ENCODE data around the gene GAGE1.
"Not testable (repeated sequence)": the region's sequence is repeated elsewhere in the genome, so short reads cannot be mapped to it uniquely, and the experiment has no call there.

Gene GAGE1

DNA sequence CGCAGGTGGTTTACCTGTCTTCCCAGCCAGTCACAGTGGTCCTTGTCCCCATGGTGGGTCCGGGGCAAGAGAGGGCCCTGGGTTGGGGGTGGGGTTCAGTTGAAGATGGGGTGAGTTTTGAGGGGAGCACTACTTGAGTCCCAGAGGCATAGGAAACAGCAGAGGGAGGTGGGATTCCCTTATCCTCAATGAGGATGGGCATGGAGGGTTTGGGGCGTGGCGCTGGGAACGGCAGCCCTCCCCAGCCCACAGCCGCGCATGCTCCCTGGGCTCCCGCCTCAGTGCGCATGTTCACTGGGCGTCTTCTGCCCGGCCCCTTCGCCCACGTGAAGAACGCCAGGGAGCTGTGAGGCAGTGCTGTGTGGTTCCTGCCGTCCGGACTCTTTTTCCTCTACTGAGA lies at the start of gene GAGE1:
GAGE1 (plus strand) TSS at position 301 of the 400 bp plus-strand sequence. CDS start 1,155 bp downstream, outside the sequence.
- not testable (repeated sequence) for DNase-seq

GRCh38 chrX:49550989-49551388 lies 47.8 kb upstream of the GAGE1 start, which contains the start of gene GAGE12E:
Gene GAGE12E, plus strand, starts transcription at chrX:49551289. Its CDS starts 1,155 bp downstream, at chrX:49552444.
- DNase-seq, result not testable (repeated sequence)

- not testable (repeated sequence) for DNase-seq
Observed at GRCh38 chrX:49560542-49560941, 38.3 kb upstream of the GAGE1 start, which contains the start of gene GAGE12F. Gene GAGE12F, plus strand, starts transcription at chrX:49560842. Its CDS starts 1,155 bp downstream, at chrX:49561997.

- DNase-seq, result not testable (repeated sequence)
Observed at GRCh38 chrX:49568728-49569127, 30.1 kb upstream of the GAGE1 start.

DNA sequence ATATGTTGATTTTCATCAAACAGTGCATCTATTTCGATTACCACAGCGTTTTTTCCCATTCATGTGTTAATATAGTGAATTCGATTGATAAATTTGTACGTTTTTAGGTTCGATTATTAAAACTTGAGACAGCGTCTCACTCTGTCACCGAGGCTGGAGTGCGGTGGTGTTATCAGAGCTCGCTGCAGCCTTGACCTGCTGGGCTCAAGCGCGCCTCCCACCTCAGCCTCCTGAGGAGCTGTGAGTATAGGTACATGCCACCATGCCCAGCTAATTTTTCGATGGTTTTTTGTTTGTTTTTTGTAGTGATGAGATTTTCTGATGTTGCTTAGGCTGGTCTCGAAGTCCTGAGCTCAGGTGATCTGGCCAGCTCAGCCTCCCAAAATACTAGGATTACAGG lies 29.7 kb upstream of the GAGE1 start:
- DNase-seq, result not testable (repeated sequence)

DNA sequence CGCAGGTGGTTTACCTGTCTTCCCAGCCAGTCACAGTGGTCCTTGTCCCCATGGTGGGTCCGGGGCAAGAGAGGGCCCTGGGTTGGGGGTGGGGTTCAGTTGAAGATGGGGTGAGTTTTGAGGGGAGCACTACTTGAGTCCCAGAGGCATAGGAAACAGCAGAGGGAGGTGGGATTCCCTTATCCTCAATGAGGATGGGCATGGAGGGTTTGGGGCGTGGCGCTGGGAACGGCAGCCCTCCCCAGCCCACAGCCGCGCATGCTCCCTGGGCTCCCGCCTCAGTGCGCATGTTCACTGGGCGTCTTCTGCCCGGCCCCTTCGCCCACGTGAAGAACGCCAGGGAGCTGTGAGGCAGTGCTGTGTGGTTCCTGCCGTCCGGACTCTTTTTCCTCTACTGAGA lies 28.7 kb upstream of the GAGE1 start, which contains the start of gene GAGE12G:
GAGE12G (plus strand) TSS at position 301 of the 400 bp plus-strand sequence. CDS start 1,155 bp downstream, outside the sequence.
- DNase-seq, result not testable (repeated sequence)

DNA sequence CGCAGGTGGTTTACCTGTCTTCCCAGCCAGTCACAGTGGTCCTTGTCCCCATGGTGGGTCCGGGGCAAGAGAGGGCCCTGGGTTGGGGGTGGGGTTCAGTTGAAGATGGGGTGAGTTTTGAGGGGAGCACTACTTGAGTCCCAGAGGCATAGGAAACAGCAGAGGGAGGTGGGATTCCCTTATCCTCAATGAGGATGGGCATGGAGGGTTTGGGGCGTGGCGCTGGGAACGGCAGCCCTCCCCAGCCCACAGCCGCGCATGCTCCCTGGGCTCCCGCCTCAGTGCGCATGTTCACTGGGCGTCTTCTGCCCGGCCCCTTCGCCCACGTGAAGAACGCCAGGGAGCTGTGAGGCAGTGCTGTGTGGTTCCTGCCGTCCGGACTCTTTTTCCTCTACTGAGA lies 19.2 kb upstream of the GAGE1 start, which contains the start of gene GAGE12H:
GAGE12H (plus strand) TSS at position 301 of the 400 bp plus-strand sequence. CDS start 1,155 bp downstream, outside the sequence.
- not testable (repeated sequence) for DNase-seq

DNA sequence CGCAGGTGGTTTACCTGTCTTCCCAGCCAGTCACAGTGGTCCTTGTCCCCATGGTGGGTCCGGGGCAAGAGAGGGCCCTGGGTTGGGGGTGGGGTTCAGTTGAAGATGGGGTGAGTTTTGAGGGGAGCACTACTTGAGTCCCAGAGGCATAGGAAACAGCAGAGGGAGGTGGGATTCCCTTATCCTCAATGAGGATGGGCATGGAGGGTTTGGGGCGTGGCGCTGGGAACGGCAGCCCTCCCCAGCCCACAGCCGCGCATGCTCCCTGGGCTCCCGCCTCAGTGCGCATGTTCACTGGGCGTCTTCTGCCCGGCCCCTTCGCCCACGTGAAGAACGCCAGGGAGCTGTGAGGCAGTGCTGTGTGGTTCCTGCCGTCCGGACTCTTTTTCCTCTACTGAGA lies 9.6 kb upstream of the GAGE1 start, which contains the start of gene GAGE2A:
GAGE2A (plus strand) TSS at position 301 of the 400 bp plus-strand sequence. CDS start 1,155 bp downstream, outside the sequence.
- DNase-seq, result not testable (repeated sequence)

DNA sequence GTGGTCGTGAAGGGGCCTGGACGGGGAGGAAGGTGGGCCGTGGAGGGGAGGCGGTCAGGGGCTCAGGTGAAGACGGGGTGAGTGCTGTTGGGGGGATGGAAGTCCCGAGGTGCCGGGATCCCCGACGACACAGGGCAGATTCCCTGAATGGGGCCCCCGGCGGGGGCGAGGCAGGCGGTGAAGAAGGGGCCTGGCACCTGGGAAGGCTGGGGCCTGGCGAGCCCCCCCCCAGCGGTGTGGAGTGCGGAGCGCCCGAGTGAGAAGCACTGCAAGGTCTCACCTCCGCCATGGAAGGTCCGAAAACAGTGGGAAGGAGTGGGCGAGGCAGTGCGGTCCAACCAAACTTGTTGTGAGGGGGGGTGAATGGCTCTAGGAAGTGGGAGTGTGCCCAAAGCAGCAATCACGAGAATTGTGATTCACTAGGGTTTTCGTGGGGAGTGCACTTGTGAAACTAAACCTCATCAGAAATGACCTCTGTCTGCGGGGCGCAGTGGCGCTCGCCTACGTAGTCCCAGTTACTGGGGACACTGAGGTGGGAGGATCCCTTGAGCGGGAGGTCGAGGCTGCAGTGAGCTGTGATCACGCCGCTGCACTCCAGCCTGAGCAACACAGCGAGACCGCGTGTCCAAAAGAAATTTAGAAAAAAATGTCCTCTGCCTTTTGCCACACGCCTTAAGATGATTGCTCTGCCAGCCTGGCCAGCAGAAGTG lies 8.9 kb upstream of the GAGE1 start:
- DNase-seq, result not testable (repeated sequence)

DNA sequence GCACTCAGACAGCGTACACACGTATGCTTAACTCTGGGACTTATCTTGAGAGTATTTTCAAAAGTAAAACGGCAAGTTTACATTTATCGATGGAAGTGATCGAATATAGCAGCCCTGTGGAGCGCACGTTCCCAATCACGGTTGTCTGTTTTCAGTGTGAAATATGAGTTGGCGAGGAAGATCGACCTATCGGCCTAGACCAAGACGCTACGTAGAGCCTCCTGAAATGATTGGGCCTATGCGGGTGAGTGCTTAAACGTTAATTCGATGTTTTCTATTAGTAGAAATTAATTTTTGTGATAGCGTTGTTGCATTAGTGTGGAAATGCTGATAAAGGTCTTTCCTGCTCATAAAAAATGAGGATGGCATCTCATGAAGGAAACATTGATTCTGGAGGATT lies 8.3 kb upstream of the GAGE1 start:
- DNase-seq, result not testable (repeated sequence)

GRCh38 chrX:49610718-49611310 lies 12.0 kb downstream of the GAGE1 start:
- DNase-seq, result no peak

DNA sequence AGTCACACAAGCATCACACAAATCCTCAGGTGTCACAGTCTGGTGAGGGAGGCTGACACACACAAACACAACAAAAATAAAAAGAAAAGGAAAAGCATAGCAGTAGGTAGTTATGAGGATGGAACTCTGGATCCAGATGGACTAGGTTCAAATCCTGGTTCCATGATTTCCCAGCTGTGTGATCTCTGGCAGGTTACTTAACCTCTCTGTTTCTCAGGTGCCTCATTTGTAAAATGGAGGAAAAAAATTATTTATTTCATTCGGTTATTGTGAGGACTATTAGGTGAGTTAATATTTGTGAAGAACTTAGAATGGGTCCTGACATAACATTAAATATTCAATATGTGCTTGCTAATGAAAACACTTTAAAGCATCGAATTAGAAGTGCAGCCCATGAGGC lies 19.8 kb downstream of the GAGE1 start:
- no peak for DNase-seq

DNA sequence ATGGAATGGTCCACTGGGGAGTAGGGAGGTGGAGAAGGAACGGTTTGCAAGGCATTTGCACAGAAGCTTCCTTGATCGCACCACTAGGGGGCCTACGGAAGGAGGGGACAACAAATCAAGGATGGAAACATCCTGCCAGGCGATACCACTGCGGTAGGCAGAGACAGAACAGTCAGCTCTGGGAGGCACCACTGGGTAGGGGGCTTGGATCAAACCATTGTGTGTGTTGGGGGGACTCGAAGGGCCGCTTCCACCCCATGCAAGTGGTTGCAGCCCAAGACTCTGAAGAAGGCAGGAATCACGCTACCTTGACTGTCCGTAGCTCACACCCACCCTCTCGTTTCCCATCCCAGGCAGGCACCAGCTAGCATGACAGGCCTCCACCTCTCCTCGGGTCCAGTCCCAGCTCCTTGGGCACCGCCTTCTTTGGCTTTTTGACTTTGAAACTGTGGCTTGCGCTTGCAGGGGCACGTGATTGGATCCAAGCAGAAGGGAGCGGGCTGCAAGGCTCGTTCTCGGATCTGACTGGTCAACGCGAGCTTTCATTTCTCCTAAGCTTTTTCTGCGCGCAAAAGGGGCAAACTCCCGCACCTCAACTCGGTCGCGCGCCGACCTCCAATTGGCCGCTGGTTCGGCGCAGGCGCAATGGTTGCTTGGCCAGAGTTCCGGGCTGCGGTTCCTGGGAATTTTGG lies 28.4 kb downstream of the GAGE1 start:
- no peak for DNase-seq

DNA sequence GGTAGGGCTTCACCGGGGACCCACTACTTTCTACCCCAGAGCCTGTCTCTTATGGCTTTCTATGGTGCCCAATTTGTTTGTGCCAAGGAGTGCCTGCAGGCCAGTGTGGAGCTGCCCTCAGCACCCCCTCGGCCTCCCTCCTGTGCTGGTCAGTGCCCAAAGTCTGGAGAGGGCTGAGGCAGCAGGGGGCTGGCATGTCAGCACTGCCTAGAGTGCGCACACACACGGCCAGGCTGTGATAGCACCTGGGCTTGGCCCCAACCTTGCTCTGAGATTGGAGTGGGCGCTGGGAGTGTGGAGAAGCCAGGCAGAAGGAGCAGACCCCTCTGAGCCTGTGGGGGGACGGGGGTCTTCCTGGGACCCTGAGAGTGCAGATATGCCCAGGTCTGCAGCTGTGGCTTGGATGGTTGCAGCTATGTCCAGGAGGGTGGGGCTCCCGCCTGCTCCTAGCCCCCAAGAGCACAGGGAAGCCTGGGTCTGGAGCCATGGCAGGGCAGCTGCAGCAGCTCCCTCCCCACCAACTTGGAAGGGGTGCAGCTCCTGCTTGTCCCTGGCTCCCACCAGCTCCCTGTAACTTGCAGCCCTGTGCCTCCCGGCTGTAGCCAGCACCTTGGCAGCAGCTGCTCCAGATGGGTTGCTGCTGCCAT lies 46.3 kb downstream of the GAGE1 start:
- DNase-seq, result no peak

- DNase-seq, result no peak
Observed at GRCh38 chrX:49656533-49656932, 57.7 kb downstream of the GAGE1 start.
